Aorta (tissue), 5 donors: Measurements from ENCODE around the gene GPR6. TPM values are rescaled to one million over a fixed set of nuclear protein-coding genes. Genes with fewer than 3 reads are reported as not detected.

Experiments
- ATAC-seq: fragments of 200-7000 bp; cut with Tn5 transposase; one replicate; pipeline ENCODE4 v1.9.1; 2022; ENCODE audit warnings: moderate library complexity; ENCODE audit not compliant: low FRiP score
- DNase-seq, 2 donors: peaks; one replicate each; pipeline ENCODE4 v3.0.0-alpha.2; 2020
- H3K27ac ChIP-seq, 2 donors: one replicate each; pipeline ENCODE4 v1.5.1; 2013; ENCODE audit warnings: low read length in 2 of 2, mild to moderate bottlenecking in 2 of 2, moderate library complexity in 2 of 2, control low read depth in 1 of 2, inconsistent platforms in 1 of 2, low read depth in 1 of 2
- H3K27me3 ChIP-seq, 2 donors: one replicate each; pipeline ENCODE4 v1.6.1; 2013; ENCODE audit warnings: control low read depth in 1 of 2, low read length in 1 of 2, mild to moderate bottlenecking in 1 of 2, moderate library complexity in 1 of 2; ENCODE audit not compliant: insufficient read depth in 2 of 2, control insufficient read depth in 1 of 2
- H3K36me3 ChIP-seq, 2 donors: one replicate each; pipeline ENCODE4 v1.6.1; 2013; ENCODE audit warnings: control low read depth in 1 of 2, low read length in 1 of 2, mild to moderate bottlenecking in 1 of 2; ENCODE audit not compliant: insufficient read depth in 2 of 2, control insufficient read depth in 1 of 2
- H3K4me1 ChIP-seq, 2 donors: one replicate each; pipeline ENCODE4 v1.6.1; 2013; ENCODE audit warnings: low read length in 2 of 2, control low read depth in 1 of 2, mild to moderate bottlenecking in 1 of 2, moderate library complexity in 1 of 2; ENCODE audit not compliant: insufficient read depth in 2 of 2, control insufficient read depth in 1 of 2
- H3K4me3 ChIP-seq, 2 donors: one replicate each; pipeline ENCODE4 v1.5.1; 2013; ENCODE audit warnings: low read length in 2 of 2, control low read depth in 1 of 2, mild to moderate bottlenecking in 1 of 2
- H3K9me3 ChIP-seq: one replicate; pipeline ENCODE4 v1.6.1; 2013; ENCODE audit warnings: mild to moderate bottlenecking, low read length; ENCODE audit not compliant: control insufficient read depth
- WGBS, 2 donors: extraction: QIAGEN DNeasy Blood & Tissue Kit; methylation state at CpG; one replicate each; pipeline ENCODE4 v1.1.7; 2013; 5-methylcytosine and 5-hydroxymethylcytosine counted together
- intact Hi-C, 2 donors: fragments of 100-400 bp; cut with DNase I; formaldehyde crosslinking; loops; one replicate each; pipeline versions ENCODE4 v1.14.2 to v1.15.0; 2022
- polyA plus RNA-seq, 2 donors: library from polyadenylated mRNA; stranded (reverse); fragments of 200-250 nt; gene quantifications; one replicate each; pipeline ENCODE4 v1.2.3, GENCODE V29; 2013
- total RNA-seq, 2 donors: library from RNA; stranded (reverse); fragmentation: NEBNext Ultra II Directional; extraction: Animal tissue kit (Norgen Biotek cat#: 25700); gene quantifications; one replicate each; pipeline ENCODE4 v1.2.1, GENCODE V29; 2021
- donor health status: healthy with polysubstance abuse.
- donor health status: Bipolar disorder and iron deficiency.
- donor health status: DM: no; HTN: no; CAD: no.
- donor health status: DM: no; HTN: no; CAD: no.
- donor health status: DM: yes; HTN: yes; CAD: no.

Gene GPR6
- total and polyA plus RNA-seq, 4 donors = not detected

DNA sequence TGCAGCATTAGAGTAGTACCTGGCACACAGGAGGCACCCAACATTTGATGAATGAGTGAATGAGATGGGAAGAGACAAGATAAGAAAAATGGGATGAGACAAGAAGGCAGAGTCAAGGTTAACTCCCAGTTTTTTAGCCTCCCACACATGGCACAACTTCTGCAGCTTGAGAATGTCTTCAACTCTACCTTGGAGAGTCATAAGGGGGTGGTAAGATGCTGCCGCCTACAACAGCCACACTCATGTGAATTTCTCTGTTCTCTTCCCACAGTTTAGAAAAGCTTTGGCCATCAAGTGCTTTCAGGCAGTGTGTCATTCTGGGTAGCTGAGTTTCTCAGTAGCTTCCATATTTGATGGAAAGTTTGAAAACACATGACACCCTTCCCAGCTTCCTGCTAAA, 19.5 kb upstream of the GPR6 start:
- H3K4me3 ChIP-seq = no peak overlapping the region
- ATAC-seq (no peak), DNase-seq (no peak)
- H3K27ac ChIP-seq = no peak overlapping the region
- no peaks in the 10 kb centered on the region for H3K36me3 ChIP-seq
- 88 to 96% methylated on average over 1 of the region's 1 CpG for WGBS, 2 donors
- no peaks in the 10 kb centered on the region for H3K4me1 ChIP-seq
- intact Hi-C loops = no loop called here
- H3K27me3 ChIP-seq = no peaks in the 10 kb centered on the region
- peaks cover 2% of the 10 kb centered on the region for H3K9me3 ChIP-seq

GRCh38 chr6:109961611-109962041, 16.5 kb upstream of the GPR6 start:
- H3K4me1 ChIP-seq = no peaks in the 10 kb centered on the region
- H3K27ac ChIP-seq = no peak overlapping the region
- no peaks in the 10 kb centered on the region for H3K27me3 ChIP-seq
- DNase-seq = no peak
- no peak overlapping the region for H3K4me3 ChIP-seq
- WGBS, 2 donors = 38 to 51% methylated on average over 5 of the region's 5 CpGs
- peaks cover 4% of the 10 kb centered on the region for H3K9me3 ChIP-seq
- intact Hi-C loops = no loop called here
- ATAC-seq = no peak
- no peaks in the 10 kb centered on the region for H3K36me3 ChIP-seq

- ATAC-seq = no peak
- Histone ChIP-seq H3K4me1 (no peaks in the 10 kb centered on the region), H3K27ac (no peak overlapping the region), H3K4me3 (no peak overlapping the region), H3K27me3 (no peaks in the 10 kb centered on the region), H3K9me3 (peaks cover 4% of the 10 kb centered on the region), H3K36me3 (no peaks in the 10 kb centered on the region)
- intact Hi-C loops = no loop called here
- DNase-seq = no peak
- WGBS, 2 donors = 81 to 88% methylated on average over 5 of the region's 5 CpGs
Observed at GRCh38 chr6:109962271-109962670, 15.8 kb upstream of the GPR6 start.

- Histone ChIP-seq H3K27me3 (no peaks in the 10 kb centered on the region), H3K4me1 (no peaks in the 10 kb centered on the region), H3K9me3 (peaks cover 4% of the 10 kb centered on the region), H3K36me3 (no peaks in the 10 kb centered on the region), H3K27ac (no peak overlapping the region), H3K4me3 (no peak overlapping the region)
- ATAC-seq = no peak
- no peak for DNase-seq
- 88% methylated on average over 2 of the region's 2 CpGs for WGBS, 2 donors
- intact Hi-C loops = no loop called here
Observed at GRCh38 chr6:109963598-109964170, 14.4 kb upstream of the GPR6 start.

GRCh38 chr6:109964949-109965348, 13.2 kb upstream of the GPR6 start:
- Histone ChIP-seq H3K9me3 (peaks cover 4% of the 10 kb centered on the region), H3K4me1 (no peaks in the 10 kb centered on the region), H3K27ac (no peak overlapping the region), H3K36me3 (no peaks in the 10 kb centered on the region), H3K27me3 (no peaks in the 10 kb centered on the region), H3K4me3 (no peak overlapping the region)
- 91 to 96% methylated on average over 2 of the region's 2 CpGs for WGBS, 2 donors
- intact Hi-C loops = no loop called here
- ATAC-seq (no peak), DNase-seq (no peak)

- no peaks in the 10 kb centered on the region for H3K36me3 ChIP-seq
- H3K4me1 ChIP-seq = no peaks in the 10 kb centered on the region
- intact Hi-C loops = no loop called here
- no peak overlapping the region for H3K27ac ChIP-seq
- no peak for DNase-seq
- ATAC-seq = no peak
- H3K27me3 ChIP-seq = no peaks in the 10 kb centered on the region
- no peak overlapping the region for H3K4me3 ChIP-seq
- 90 to 96% methylated on average over 1 of the region's 1 CpG for WGBS, 2 donors
- H3K9me3 ChIP-seq = peaks cover 4% of the 10 kb centered on the region
Observed at GRCh38 chr6:109966299-109966698, 11.8 kb upstream of the GPR6 start.

- H3K4me3 ChIP-seq = no peak overlapping the region
- H3K4me1 ChIP-seq = no peaks in the 10 kb centered on the region
- ATAC-seq = no peak
- 12 to 16% methylated on average over 9 of the region's 9 CpGs for WGBS, 2 donors
- intact Hi-C loops = no loop called here
- no peaks in the 10 kb centered on the region for H3K36me3 ChIP-seq
- H3K27me3 ChIP-seq = no peaks in the 10 kb centered on the region
- DNase-seq = no peak
- H3K9me3 ChIP-seq = peaks cover 3% of the 10 kb centered on the region
- H3K27ac ChIP-seq = no peak overlapping the region
Observed at GRCh38 chr6:109977791-109978173, 329 bp upstream of the GPR6 start.

GRCh38 chr6:109979033-109979921, 1.2 kb downstream of the GPR6 start:
- peak in 1 of 2 donors; percentile 75 for DNase-seq
- no peak overlapping the region for H3K27ac ChIP-seq
- ATAC-seq = no peak
- H3K36me3 ChIP-seq = no peaks in the 10 kb centered on the region
- peaks cover 4% of the 10 kb centered on the region for H3K9me3 ChIP-seq
- no peaks in the 10 kb centered on the region for H3K4me1 ChIP-seq
- H3K27me3 ChIP-seq = peaks cover 0 to 2% of the 10 kb centered on the region in 2 donors
- 4 to 7% methylated on average over 70 to 81 of the region's 81 CpGs for WGBS, 2 donors
- H3K4me3 ChIP-seq = no peak overlapping the region
- intact Hi-C loops = no loop called here

DNA sequence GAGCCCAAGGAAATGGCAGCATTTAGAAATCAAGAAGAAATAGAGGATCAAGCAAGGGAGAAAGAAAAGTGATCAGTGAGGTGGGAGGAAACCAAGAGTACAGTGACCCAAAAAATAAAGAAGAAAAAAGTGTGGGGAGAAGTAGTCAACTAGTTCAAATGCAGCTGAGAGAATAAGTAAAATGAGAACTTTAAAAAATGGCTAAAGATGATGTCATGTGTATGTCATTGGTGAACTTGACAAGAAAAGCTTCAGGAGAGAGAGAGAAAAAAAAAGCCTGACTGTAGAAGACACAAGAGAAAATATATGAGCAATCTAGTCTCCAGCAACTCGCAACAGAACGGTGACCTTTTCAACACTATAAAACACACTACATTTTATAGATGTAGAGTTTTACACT, 6.3 kb downstream of the GPR6 start:
- Histone ChIP-seq H3K27ac (no peak overlapping the region), H3K36me3 (no peaks in the 10 kb centered on the region), H3K4me3 (no peak overlapping the region), H3K9me3 (peaks cover 4% of the 10 kb centered on the region), H3K4me1 (no peaks in the 10 kb centered on the region), H3K27me3 (peaks cover 0 to 2% of the 10 kb centered on the region in 2 donors)
- DNase-seq (no peak), ATAC-seq (no peak)
- intact Hi-C loops = no loop called here
- WGBS, 2 donors = 91 to 92% methylated on average over 2 of the region's 2 CpGs
